GM18507 (cell line): ENCODE results near the gene ASXL3.

ENCODE experiments used
- DNase-seq: peaks from one replicate; pipeline ENCODE4 v3.0.0; 2011; ENCODE audit warnings: low read depth; ENCODE audit not compliant: insufficient read length; ENCODE audit errors: extremely low spot score
- FAIRE-seq: peaks from 2 replicates; lab custom pipeline; 2011; peaks lifted over from hg19 to GRCh38; lab: Jason Lieb, UNC

Gene ASXL3

GRCh38 chr18:33644494-33644893, 66.5 kb downstream of the ASXL3 start:
- DNase-seq (no peak), FAIRE-seq (no peak)

GRCh38 chr18:33647365-33647764, 69.3 kb downstream of the ASXL3 start:
- DNase-seq (no peak), FAIRE-seq (no peak)

DNA sequence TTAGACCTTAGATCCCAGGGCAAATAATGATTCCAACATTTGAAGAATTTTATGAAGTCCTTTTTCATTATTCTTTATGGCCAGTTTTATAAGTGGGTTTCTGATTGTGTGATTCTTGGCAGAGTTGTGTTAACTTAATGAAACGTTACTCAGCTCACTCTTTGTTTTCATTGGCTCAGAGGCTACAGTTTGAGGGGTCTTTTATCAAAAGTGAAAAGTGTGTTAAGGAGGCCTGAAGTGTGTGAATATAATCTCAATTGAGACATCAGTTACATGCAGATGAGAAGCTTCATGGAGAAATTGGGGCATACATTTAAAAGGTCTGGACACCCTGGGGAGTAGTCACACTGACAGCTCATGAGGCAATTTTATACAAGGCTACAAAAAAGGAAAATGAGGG, 74.6 kb downstream of the ASXL3 start:
- FAIRE-seq: no peak
- no peak for DNase-seq

DNA sequence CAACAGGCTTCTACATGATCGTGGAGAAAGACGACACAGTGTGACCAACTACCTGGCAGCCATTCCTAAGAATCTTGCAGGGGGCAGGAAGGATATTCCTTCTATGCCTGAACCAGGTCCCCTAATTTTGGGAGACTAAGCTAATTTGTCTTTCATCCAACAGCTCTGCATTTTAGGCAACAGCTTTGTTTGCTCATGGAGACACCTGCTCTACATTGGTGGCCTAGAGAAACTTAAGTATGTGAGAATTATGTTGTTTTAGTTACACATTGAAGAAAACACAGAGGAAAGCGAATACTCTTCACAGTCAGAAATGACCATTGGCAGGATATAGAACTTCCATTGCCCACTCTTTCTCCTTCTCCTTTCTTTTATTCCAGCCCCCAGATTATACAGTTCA, 75.2 kb downstream of the ASXL3 start:
- DNase-seq (no peak), FAIRE-seq (no peak)

- DNase-seq: no peak
- no peak for FAIRE-seq
These were observed 79.0 kb downstream of the ASXL3 start for GRCh38 chr18:33656889-33657448.

DNA sequence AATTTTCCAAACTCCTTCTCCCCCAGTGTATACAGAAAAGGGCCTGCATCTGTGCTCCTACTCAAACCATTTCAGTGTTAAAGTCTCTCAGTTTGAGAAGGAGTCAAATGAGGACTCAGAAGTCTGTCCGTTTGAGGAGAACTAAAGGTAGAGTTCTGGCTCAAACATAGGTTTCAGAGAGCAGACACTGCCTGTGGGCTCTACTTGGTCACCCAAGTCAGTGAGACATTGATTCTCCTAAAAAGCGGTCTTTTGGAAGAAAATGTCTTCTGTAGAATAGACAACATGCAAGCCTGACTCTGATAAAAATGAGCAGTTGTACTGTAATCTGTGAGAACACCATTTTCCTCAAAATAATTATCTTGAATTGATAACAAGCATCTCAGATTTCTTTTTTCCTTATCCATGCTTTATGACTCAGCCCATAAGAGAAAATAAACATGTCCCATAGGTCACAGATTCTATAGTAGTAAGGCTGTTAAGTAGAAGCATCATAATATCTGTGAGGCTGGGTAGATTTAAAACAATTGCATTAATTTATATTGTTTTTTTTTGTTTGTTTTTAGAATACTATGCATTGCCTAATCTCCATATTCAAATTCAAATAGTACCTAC, 82.8 kb downstream of the ASXL3 start:
- DNase-seq (no peak), FAIRE-seq (no peak)

DNA sequence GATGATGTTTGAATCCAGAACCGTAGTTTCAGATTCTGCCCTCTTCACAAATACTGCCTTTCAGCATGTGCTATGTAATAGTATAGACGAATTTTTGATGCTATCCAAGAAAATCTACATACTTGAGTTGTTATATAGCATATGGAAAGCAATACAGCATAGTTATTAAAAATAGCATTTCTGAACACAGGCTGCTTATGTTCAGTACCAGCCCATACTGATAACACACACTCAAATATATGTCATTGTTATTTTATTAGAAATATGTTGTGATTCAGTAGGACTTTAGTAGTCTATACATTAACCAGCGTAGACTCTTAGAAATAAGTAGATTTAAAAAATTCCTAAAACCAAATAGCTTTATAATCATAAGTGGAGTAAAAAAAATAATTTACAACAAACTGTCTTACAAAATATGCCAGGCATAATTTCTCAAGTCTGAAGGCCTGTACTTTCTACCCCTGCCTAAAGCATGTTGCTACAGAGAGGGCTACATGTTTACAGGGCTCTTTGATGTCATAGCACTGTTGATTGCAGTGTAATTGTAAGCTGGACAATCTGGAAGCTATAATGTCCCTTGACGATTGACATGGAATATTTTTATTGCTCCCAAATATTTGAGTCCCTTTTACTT, 86.3 kb downstream of the ASXL3 start:
- DNase-seq (no peak), FAIRE-seq (no peak)

DNA sequence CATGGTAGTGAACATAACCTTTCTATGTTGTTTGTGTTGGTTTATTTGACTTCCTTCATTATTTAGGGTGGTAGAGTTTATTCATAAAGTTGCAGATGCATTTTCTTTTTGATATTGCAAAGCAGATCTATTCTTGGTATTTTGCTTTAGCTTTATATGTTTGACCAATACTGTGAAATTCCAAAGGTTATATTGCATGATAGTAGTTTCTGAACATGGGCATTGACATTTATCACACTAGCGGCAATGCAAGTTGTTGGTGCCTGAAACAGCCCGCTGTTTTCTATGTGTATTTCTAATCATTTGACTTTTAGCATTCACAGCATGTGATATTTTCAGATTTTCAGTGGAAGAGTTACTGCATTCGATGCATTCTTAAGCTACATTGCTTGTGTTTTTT, 87.2 kb downstream of the ASXL3 start:
- FAIRE-seq: no peak
- no peak for DNase-seq

DNA sequence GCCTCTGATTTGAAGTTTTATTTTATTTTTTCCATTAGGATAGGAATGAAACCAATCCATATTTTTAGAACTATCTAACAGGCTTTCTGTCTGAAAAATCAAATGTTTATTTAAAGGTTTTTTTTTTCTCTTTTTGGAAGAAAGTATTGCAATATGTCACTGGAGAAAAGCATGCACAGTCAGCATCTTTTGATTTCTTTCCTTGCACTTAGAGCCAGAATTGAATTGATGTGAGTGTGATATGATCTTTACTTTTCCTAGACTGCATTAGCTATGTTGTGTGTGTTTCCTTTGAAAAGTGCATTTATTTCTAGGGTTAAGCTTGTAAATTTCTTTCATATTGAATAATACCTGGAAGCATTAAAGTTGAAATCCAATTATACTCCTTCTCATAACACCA, 87.6 kb downstream of the ASXL3 start:
- FAIRE-seq (no peak), DNase-seq (no peak)

GRCh38 chr18:33666915-33667314, 88.9 kb downstream of the ASXL3 start:
- no peak for FAIRE-seq
- DNase-seq: no peak

DNA sequence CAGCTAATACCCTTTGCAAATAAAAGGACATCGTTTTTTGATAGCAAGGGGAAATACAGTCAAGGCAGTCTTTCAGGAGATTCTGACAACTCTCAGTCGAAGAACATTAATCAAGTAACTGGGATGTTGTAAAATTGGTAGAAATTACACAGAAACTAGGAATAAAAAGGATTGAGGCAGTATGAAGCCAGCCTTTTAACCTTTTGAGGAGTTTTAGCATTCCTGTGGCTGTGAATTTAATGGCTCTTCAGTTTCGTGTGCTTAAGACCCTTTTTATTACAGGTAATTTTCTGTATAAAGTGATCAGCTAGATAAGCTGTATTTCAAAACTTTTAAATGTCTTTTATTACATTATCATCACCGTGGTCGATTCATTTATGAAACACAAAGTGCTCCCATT, 91.6 kb downstream of the ASXL3 start:
- no peak for DNase-seq
- FAIRE-seq: no peak

- no peak for FAIRE-seq
- no peak for DNase-seq
These were observed 92.0 kb downstream of the ASXL3 start for GRCh38 chr18:33670029-33670428.

DNA sequence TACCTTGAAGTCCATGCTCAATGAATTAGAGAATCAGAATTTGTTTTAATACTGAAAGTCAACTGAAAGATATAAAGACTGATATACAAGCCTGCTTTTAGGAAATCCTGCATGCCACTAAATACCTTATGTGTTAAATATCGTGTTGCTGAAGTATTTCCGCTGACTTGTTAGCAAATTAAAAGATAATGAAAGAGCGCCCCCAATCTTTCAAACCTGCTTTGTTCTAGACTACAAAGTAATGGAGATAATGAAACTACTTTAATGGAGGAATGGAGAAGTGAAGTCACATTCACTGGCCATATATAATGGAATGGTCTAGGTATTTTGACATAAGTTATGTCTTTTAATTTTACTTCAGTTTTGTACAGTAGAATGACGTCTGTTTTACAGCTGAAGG, 95.7 kb downstream of the ASXL3 start:
- no peak for FAIRE-seq
- no peak for DNase-seq

GRCh38 chr18:33676593-33676992, 98.6 kb downstream of the ASXL3 start:
- FAIRE-seq (no peak), DNase-seq (no peak)

DNA sequence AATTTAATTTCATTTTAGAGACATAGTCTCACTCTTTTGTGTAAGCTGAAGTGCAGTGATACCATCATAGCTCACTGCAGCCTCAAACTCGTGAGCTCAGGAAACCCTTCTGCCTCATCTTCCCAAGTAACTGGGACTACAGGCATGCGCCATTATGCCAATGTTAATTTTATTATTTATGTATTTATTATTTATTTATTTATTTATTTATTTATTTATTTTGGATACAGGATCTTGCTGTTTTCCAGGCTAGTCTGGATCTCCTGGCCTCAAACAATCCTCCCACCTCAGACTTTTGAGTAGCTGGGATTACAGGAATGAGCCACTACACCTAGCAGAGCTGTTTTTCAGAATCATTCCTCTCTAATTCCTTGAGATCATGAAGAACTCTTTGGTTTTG, 99.9 kb downstream of the ASXL3 start:
- DNase-seq: no peak
- FAIRE-seq: no peak

DNA sequence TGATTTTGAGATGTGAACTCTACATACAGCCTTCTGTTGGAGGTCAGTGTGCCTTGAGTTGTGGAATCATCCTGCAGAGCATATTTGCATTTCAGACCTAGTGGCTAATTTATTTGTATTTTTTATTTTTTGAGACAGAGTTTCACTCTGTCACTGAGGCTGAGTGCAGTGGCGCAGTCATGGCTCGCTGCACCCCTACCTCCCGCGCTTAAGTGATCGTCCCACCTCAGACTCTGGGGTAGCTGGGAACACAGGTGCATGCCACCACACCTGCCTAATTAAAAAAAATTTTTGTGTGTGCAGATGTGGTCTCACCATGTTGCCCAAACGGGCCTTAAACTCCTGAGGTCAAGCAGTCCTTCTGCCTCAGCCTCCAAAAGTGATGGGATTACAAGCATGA, 104.4 kb downstream of the ASXL3 start:
- DNase-seq (no peak), FAIRE-seq (no peak)

- no peak for DNase-seq
- no peak for FAIRE-seq
These were observed 116.6 kb downstream of the ASXL3 start for GRCh38 chr18:33694593-33694992.

DNA sequence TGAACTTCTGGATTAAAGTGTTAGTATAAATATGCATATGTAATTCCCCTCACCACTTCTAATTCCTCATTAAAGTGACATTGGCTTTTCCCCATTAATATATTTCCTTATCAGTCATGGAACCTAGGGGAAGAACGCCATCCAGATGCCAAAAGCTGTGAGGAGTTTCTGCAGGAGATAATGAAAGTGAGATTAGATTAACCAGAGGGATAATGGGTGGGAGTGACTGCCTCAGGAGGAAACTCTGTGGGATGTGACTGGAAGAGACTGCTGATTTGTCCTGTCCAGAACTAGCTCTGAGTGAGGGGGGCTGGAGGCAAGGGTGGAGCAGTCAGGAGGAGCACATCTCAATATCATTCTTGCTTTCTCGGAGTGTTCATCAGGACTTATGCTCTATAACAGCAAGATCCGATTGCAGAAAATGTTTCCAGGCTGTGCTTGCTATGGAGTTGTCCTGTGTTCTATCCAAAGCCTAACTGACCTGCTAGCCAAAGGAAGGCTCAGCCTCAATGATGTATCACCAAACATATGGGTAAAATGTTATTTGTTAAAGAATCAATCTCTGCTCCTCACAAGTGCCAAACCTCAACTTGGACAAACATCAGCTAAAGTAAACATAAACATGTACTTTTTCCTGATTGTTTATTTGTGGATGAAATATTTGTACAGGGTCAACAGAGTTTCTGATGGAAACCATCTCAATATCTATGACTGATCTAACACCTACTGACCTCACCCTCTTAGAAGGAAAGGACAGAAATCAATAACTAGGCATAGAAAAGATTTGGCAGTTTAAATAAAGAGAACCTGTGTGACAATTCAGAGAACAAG, 118.5 kb downstream of the ASXL3 start:
- FAIRE-seq (no peak), DNase-seq (no peak)

DNA sequence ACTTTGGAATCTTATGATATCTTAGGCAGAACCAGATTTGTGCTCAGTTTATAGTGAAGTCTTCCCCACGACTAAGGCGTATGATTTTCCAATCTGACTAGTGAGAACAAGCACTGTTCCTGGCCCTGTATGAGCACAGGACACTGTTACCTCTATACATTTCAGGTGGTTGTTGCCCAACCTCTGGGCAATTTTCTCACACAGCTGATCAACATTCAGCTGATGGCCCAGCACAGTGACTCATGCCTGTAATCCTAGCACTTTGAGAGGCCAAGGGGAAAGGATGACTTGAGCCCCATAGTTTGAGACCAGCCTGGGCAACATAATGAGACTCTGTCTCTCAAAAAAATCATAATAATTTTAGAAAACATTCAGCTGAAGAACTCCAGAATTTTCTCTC, 119.5 kb downstream of the ASXL3 start:
- FAIRE-seq: no peak
- no peak for DNase-seq

DNA sequence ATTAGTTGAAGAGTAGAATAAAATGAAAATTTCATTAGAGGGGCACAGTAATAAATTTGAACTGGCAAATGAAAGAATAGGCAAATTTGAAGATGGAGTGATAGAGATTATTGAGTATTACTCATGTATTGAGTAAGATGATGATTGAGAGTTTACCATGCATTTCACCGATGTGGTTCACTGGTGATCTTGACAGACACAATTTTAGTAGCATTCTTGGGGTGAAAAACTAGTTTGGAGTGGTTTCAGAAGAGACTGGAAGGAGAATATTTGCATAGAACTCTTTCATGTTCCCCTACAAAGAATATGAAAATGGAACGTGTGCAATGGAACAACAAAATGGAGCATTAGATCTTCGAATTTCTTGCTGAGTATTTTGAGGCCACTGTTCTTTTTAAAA, 121.4 kb downstream of the ASXL3 start:
- FAIRE-seq (no peak), DNase-seq (no peak)
